ENCODE measurements around the gene SPATS2L.

The SPATS2L gene

DNA sequence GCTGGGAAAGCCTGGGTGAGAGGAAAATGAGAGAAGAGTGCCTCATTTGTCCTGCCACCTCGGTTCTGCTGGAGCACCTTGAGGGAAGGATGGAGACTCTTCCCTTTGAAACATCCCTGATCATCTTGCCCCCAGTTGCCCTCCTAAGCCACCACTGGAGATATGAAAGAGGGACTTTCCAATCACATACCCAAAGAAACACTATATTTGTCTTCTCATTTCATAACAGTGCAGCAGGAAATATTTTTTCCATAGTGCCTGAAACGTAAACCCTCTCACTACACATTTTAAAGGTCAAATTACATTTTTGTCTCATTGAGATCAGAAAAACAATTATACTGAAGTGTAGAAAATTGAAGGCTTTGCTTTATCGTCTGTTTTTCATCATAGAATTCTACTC is 140.1 kb downstream of the SPATS2L start:
- no peak for DNase-seq (ENCODE audit: low spot score)

DNA sequence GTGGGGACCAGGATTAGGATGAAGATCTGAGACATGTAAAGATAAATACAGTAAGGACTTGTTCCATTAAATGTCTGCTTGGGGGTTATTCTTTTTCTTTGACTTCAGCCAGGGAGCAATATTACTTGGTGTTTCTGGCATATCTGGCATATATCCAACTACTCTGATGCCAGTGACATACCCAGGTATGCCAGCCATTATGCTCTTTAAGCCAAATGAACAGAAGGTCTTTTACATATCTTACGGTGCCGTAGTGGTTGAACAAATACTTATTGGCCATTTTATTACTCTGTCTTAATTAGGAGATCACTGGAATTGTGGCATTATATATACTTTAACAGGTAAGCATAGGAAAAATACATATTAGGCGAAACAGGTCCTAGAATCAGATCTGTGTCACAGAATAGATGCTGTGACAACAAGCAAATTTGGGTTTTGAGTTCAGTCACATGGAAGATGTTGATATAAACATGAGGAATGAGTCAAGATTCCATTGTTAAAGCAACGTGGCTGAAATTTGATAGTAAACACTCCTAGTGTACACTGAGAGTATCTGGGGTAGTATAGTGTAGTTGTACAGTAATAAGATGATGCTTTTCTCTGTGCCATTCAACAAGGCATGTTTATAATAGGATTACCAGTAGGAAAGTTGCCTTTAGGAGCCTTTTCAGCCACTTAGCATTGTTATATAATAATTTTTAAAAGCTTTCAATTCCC is 140.8 kb downstream of the SPATS2L start:
- no peak for DNase-seq (ENCODE audit: low spot score)

DNA sequence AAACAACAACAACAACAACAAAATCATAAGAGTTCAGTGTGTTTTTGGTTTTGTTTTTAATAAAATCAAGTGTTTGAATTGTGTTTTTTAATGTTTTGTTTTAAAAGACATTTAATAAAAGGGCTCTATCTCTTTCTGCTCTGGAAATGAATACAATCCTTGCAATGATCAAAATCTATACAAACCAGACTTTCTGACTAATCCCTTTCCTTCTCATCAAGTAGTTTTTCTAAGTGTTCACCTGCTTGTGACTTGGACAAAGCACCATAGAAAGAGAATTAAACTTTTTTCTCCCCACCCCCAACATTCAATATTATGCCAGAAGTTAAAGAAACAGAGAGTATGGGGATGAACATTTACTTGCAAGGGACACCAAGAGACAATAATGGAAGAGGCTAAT is 142.0 kb downstream of the SPATS2L start:
- DNase-seq (ENCODE audit: low spot score), result no peak

DNA sequence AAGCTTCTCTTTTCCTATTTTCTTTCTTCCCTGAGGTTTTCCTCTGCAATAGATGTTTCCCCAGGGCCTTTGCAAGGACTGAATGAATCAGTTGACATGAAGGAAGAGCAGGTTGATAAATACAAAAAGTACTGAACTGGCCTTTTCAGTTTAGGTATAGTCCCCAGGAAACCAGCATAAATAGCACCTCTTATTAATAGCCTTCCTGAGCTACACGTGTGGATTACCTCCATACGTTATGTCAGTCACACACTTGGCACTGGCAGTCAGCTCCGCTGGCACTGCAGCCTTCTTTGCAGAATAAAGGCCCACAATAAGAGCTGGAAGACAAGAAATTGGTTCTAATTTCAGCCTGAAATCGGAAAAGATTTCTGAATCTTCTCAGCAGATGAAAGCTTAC is 142.7 kb downstream of the SPATS2L start:
- DNase-seq (ENCODE audit: low spot score), result no peak

DNA sequence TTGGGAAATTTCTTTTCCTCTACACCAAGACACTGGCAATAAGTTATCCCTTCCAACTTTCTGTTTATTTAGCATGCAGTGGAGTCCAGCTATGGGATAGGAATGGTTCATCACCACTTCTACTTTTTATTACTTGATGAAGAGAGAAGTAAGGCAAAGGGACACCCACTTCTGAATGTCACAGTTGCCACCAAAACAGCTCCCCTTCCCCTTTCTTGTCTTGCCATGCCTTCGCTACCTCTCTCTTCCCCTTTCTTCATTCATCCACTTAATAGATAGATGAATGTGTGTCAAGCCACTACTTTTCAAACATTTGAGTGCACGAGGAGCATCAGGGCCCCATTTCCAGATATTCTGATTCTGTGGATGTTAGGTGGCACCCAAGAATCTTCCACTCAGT is 143.8 kb downstream of the SPATS2L start:
- DNase-seq (ENCODE audit: low spot score), result no peak

DNA sequence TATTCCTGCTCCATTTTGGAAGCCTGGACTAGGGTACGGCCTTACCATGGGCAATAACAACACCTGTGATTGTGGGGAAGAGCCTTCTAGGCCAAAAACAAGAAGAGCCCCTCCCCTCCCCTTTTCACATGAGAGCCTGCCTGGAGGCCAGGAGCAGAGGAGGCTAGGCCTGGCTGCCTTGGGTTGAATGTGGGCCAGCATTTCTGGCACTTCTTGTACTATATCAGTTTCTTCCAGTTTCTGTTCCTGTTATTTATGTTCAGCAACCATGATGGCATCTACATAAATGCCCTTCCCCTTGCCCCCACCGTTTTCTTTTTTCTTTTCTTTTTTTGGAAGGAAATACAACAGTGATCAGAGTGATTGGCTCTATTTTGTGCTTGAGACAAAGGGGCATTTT is 145.0 kb downstream of the SPATS2L start:
- no peak for DNase-seq (ENCODE audit: low spot score)

DNA sequence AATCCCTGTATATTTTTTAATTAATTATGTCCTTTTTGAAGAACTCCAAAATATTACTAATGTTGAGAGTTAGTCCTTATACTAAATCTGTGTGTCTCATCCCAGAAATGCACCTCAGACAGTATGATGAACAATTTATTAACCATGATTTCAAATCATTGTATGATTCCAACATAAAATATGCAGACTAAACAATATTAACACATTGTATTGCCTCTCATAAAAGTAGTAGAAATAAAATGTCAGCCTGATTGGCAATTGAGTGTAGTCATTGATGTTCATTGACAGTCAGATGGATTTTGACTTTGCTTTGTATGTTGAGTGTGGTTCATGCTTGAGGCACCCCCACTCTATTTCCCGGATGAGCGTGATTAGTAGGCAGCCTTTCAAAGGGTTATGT is 145.9 kb downstream of the SPATS2L start:
- no peak for DNase-seq (ENCODE audit: low spot score)

DNA sequence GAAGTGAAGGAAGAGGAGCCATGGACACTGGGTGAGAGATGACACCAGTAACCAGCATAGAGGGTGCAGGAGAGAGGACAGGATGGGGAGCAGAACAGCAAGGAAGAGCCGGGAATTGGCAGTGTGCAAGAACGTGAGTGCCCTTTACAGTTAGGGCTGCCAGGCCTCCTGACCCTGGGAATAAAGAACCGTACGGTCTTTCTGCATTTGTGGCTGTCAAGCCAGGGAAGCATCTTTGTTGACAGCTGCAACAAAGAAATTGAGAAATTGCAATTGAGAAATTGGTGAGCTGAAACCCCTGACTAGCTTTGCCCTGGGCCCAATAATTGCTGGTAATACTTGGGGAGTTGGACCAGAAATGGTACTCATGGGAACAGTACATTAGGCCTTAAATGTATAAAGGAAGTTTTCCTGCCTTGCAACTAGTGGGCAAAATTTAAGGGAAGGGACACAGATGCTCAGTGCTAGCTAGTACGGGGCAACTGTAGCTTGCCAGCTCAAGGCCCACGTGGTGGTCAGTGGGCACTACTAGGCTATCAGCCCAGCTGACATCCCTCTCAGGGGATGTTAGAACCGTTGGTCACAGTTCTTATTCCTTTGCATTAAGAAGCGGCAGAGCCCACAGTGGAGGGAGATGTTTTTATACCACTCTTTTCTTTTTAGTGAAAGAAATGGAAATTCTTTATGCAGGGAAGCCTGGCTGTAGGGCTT is 146.8 kb downstream of the SPATS2L start:
- no peak for DNase-seq (ENCODE audit: low spot score)

DNA sequence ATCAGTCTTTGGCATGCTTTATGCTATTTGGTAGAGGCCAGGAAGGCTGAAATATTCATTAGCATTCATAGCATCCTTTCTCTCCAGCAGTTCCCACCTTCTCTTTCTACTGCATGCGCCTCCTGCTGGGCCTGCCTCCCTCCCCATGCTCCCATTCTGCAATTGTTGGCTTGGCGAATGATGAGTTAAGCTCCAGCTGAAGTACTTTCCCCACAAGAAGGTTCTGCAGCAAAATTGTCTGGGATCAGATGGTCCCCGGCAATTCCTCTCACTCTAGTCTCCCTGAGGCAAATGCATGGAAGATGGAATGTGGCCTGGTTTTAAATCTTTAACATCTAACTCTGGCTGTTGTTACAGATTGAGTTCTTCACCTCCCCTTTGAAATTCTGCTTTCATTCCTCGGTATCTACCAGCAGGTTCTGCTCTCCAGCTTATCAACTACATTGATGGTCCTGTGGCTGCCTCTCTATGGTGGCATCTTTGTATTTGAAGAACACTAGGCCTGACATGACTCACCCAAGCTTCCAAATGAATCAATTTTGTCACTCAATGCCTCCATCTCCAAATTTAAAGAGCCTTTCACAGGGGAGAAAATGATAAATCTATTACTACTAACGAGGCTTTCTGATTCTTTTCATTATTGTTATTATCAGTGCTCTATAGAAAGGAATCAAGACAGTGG is 147.5 kb downstream of the SPATS2L start:
- no peak for DNase-seq (ENCODE audit: low spot score)

DNA sequence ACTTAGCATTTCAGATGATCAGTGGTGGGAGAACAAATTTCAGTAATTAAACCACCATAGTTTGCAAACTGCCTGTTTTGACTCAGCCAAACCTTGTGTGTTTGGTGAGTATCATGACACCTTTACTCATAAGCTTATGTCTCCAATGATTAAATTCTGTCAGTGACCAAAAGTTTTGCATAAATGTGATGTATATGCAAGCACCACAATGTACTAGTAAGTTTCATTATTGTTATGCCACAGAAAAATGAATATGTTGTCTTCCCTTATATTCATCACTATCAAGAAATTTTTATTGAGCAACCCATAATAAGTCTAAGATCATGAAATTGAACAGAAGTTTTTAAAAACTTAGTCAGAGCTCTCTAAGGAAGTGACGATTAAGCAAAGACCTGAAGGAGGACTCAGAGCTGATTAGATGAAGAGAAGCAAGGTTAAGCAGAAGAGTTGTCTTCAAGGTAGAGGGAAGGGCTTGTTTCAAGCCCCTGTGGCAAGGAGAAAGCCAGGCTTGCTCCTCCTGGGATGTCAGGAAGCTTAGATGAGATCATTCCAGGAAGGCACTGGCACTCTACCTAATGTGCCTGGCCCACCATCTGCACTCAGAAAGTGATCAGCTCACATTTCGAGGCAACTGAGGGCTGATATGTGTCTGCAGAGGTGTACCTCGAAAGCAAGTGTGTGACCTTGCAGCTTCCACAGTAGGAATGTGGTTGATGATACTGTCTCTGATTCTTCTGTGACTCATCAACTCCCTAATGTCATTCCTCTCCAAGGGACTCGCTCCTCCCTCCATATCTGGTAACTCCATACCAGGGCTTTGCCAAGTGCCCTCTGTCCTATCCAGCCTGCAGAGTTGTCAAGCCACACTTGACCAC is 148.7 kb downstream of the SPATS2L start:
- no peak for DNase-seq (ENCODE audit: low spot score)

DNA sequence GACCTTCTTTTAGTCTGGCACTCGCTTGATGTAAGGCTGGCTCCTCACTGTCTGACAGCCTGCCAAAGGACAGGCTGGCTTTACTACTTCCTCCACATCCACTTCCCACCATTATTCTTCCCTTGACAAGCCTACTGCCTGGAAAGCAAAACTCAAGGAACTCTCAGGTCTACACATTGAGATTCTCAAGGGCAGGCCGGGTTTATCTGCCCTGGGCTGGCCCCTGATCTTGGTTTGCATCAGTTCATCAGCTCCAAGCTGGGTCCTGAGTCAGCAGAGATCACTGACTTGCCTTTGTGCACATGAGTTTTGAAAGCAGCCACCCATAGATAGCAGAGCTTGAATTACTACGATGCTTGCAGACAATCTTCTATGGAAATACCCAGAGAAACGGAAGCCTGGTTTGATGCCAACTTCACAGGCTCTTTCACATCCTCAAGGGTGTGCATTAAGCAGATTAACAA is 149.5 kb downstream of the SPATS2L start:
- DNase-seq (ENCODE audit: low spot score), result no peak

DNA sequence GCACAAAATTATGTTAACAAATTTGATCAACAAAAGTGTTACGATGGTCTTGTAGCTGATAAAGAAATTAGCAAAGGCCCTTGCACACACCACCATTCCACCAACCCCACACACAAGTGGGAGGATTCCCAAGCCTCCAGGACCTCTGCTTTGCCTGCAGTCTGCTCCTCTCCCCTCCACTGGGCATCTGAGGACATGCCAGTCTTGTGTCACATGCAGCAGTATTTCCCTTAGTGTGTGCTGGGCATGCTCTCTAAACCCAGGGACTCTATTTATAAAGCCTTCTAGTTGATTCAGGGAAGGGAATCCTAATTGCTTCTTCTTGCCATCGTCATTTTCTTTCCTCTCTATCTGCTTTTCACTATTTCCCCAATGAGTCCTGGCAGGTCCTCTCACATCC is 150.1 kb downstream of the SPATS2L start:
- no peak for DNase-seq (ENCODE audit: low spot score)

DNA sequence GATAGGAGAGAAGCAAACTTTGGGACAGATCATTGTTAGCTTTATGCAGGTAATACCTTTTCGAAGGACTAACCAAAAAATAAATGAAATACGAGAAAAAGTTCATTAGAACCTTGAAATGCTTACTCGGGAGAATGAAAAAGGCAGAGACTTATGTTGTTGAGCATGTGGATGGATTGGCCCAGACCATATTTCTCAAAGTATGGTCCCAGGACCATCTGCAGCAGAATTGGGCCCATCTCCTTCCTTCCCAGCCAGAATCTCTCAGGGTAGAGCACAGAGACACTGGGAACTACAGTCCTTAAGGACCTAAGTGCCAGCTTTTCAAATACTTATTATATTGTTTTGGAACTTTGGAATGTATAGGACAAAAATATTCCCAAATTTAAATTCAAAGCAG is 152.6 kb downstream of the SPATS2L start:
- DNase-seq (ENCODE audit: low spot score), result no peak

DNA sequence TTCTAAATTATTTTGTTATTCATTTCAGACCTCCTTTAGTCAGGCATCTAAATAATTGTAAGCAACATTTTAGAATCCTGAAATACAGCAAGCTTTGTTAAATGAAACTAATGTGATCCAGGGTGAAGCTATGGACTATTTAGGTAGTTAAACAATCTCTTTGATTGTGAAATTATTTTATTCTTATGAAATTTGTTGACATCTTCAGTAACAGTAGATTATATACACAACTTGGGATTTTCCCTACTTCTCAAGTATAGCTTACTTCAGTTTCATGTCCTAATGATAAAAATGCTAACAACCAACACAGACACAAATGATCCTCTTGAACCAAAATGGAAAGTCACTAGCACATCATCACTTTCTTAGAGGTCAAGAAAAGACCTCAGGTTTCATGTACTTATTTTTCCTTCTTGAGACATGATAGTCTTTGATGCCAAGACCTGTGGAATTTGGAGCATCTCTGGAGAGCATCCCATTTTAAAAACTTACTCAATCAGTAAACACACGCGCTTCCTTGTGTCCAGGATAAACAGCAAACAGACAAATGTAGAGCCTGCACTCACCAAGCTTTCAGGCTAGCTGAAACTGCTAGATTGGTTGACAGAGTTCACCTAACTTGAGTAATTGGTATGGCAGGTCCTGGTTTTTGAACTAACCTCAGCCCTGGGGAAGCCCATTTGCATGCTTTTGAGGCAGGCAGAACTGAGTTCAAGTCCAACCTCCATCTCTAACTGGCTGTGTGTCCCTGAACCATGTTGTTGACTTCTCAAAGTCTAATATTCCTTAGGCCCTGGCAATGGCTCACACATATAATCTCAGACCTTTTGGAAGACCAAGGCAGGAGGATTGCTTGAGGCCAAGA is 155.6 kb downstream of the SPATS2L start:
- DNase-seq (ENCODE audit: low spot score), result no peak

DNA sequence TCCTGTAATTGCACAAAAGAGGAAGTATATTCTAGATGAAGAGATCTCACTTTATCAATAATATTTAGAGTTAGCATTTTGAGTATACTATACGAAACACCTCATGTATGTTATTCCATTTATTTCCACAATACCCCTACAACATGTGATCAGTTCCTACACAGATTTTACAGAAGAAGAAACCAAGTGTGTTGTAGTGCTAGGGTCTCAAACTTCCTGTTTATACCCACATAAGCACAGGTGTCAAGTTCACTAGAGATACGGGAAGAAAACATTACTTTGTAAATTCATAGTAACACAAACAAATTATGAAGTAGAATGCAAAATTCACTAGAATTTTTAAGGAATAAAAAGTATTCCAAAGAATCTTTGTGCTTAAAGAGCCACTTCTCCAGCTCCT is 157.0 kb downstream of the SPATS2L start:
- DNase-seq (ENCODE audit: low spot score), result no peak

DNA sequence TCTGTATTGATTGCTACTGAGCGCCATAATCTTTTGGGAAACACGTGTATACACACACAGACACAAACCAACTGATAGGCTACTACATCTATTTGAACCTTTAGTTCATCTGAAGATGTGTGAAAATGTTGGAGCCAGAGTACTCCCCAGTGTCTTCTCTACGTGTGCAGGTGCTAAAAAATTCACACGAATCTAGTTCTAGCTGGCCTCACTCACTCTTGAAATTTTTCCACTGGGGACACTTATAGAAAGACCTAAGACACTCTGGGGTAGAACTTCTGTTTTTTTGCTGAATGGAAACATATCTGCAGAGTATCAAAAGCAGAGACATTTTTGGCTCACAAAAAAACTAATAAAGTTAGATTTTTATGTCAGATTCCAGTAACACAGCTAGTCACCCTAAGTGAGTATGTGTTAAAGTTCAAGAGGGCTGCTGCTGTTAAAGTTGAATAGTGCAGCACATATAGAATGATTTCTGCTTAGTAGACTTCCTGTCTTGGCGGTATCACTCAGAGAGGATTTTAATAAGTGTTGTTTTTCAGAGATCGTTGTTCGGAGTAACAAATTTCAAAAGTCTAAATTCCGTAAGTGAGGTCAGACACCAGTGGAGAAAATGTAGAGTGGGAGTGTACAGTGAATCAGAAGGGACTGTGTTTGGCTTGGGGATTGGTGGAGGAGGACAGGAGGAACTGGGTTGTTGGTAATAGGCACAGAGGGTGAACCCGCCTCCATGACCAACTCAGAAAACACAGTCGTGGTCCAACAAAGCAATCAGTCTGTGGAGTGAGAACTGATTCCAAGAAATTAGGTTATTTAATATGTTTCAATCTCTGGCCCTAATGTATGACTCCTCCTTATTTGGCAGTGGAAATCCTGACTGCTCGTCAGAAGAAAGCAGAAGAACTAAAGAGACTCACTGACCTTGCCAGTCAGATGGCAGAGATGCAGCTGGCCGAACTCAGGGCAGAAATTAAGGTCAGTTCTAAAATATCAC is 160.2 kb downstream of the SPATS2L start:
- no peak for DNase-seq (ENCODE audit: low spot score)

DNA sequence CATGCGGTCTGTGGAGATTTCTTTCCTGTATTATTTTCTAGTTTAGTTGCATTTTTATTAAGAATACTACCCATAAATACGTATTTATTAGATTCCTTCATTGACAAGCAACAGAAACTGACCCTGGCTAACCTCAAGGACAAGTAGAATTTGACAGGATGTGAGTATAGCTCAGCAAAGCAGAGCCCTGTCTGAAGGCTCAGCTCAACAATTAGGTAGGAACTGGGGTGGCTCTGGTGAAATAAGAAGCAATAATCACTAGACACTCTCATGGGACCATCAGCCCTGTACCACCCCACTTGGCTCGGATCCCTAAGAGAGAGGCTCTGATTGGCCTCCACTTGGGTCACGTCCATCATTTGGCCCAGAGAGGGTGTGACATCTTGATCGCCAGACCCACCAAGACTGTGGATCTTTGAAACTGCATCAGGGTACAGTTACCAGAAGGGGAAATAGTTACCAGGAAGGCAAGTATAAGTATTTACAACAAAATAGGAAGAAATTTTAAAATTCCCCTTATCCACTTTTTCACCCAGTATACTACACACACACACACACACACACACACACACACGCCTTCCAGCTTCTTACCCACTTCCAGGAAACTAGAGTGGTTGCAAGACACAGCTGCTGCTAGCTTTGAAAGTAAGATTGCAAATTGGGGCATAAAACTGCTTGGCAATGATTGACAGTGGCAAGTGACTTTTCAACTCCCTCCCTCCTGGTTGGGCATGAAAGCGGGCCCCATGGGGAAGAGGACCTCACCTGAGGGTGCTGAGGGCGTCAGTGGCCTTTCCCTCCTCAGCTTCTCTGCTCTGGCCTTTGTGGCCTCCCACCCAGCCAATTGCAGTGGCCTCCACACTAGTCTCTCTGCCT is 161.6 kb downstream of the SPATS2L start:
- no peak for DNase-seq (ENCODE audit: low spot score)

DNA sequence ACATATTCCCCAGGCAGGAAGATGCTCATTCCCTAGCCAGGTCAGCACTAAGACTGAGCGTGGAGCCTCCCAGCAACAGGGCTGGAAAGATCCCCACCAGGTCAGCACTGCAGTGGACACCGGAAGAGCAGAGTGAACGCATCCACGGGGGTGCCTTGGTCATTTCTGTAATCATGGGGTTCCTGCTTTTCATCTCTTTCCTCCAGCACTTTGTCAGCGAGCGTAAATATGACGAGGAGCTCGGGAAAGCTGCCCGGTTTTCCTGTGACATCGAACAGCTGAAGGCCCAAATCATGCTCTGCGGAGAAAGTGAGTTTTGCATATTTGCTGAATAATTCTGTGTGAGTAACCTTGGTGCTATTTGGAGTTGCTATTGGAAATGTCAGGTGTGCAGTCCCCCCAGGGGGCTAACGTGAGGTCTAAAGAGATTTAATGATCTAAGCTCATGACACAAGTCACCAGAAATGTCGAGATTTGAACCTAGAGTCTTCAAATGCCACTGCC is 163.3 kb downstream of the SPATS2L start:
- DNase-seq (ENCODE audit: low spot score), result no peak

DNA sequence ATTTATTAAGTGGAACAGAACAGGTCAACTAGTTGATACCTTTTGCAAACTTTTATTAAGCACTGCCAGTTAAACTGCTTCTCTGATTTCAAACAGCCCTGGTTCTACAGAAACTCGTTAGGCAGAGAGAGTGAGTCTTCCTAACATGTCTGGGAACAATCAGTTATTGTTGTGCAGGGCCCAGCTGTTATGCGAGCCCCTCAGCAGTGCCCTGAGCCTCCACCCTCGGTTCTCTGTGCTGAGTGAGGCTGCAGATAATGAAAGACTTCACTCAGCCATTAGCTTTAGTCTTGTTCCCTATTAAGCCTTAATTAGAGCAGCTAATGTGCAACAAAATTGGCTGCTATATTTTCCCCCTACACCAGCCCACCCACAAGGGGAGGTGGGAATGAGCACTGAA is 163.7 kb downstream of the SPATS2L start:
- DNase-seq (ENCODE audit: low spot score), result peak; percentile 28

All from iPS-NIHi11 (cell line).